H1 (cell line): ENCODE measurements around the gene NARS2. TPM values are rescaled to one million over a fixed set of nuclear protein-coding genes. Genes with fewer than 3 reads are reported as not detected.

Source experiments
- CTCF ChIA-PET: fragments of 300-600 bp; sonication (Branson Sonifier 250); formaldehyde crosslinking; loops from one replicate; lab custom pipeline; 2021; ENCODE audit not compliant: partially characterized antibody; lab: Charles Lee
- POLR2A ChIA-PET: fragments of 300-600 bp; sonication (Branson Sonifier 250); formaldehyde crosslinking; loops from one replicate; lab custom pipeline; 2021; ENCODE audit warnings: inconsistent platforms; ENCODE audit not compliant: partially characterized antibody; lab: Charles Lee
- DNase-seq, 2 experiments: peaks; one replicate each; pipeline versions ENCODE4 v3.0.0 to v3.0.0-alpha.2; 2010 to 2022; ENCODE audit warnings: low spot score in 2 of 2, low read depth in 1 of 2, mixed read lengths in 1 of 2
- FAIRE-seq: peaks from 2 replicates; lab custom pipeline; 2011; peaks lifted over from hg19 to GRCh38; lab: Jason Lieb, UNC
- H2AFZ ChIP-seq: 2 replicates; pipeline ENCODE4 v1.8.1; 2012; ENCODE audit warnings: low read length, inconsistent platforms
- H2AK5ac ChIP-seq: 2 replicates; pipeline ENCODE4 v1.6.1; 2013; ENCODE audit warnings: low read depth, low read length
- H2BK120ac ChIP-seq: replicated peaks from 2 replicates; pipeline ENCODE3; 2013; ENCODE audit warnings: low read depth, low read length, inconsistent platforms
- H2BK12ac ChIP-seq: 2 replicates; pipeline ENCODE4 v1.6.1; 2013; ENCODE audit warnings: low read depth, low read length
- H2BK15ac ChIP-seq: 2 replicates; pipeline ENCODE4 v1.6.1; 2013; ENCODE audit warnings: low read length
- H2BK20ac ChIP-seq: 2 replicates; pipeline ENCODE4 v1.6.1; 2013; ENCODE audit warnings: low read length
- H2BK5ac ChIP-seq: 2 replicates; pipeline ENCODE4 v1.6.1; 2013; ENCODE audit warnings: low read depth, low read length
- H3K14ac ChIP-seq: 2 replicates; pipeline ENCODE4 v1.6.1; 2013; ENCODE audit warnings: inconsistent platforms; ENCODE audit not compliant: insufficient read length
- H3K18ac ChIP-seq: 2 replicates; pipeline ENCODE4 v1.6.1; 2013; ENCODE audit warnings: low read length; ENCODE audit errors: extremely low read depth
- H3K23ac ChIP-seq: 2 replicates; pipeline ENCODE4 v1.6.1; 2013; ENCODE audit warnings: inconsistent platforms; ENCODE audit not compliant: insufficient read length
- H3K23me2 ChIP-seq: 2 replicates; pipeline ENCODE4 v1.6.1; 2013; ENCODE audit warnings: low read depth, low read length
- H3K27ac ChIP-seq: 2 replicates; pipeline ENCODE4 v1.6.1; 2011; ENCODE audit warnings: low read depth, low read length, inconsistent platforms
- H3K27me3 ChIP-seq, 4 experiments: replicated peaks in 1 of 4; 1 replicate in 1 of 4; 2 replicates in 3 of 4; pipeline versions ENCODE4 v1.6.1 to v1.8.1; 2011 to 2013; ENCODE audit warnings: low read length in 3 of 4, mild to moderate bottlenecking in 3 of 4, inconsistent platforms in 2 of 4, mixed read lengths in 2 of 4, moderate library complexity in 1 of 4; ENCODE audit not compliant: control insufficient read depth in 3 of 4, insufficient read depth in 3 of 4; ENCODE audit errors: extremely low read depth in 1 of 4
- H3K36me3 ChIP-seq, 4 experiments: 2 replicates each; pipeline versions ENCODE4 v1.6.1 to v1.8.1; 2011 to 2013; ENCODE audit warnings: mild to moderate bottlenecking in 4 of 4, low read length in 3 of 4, moderate library complexity in 2 of 4, control low read depth in 1 of 4, inconsistent platforms in 1 of 4; ENCODE audit not compliant: insufficient read depth in 4 of 4, control insufficient read depth in 2 of 4
- H3K4ac ChIP-seq: replicated peaks from 2 replicates; pipeline ENCODE3; 2013; ENCODE audit warnings: low read length, low read depth, mixed read lengths, inconsistent platforms; ENCODE audit not compliant: insufficient read length
- H3K4me1 ChIP-seq, 4 experiments: replicated peaks in 1 of 4; 1 replicate in 1 of 4; 2 replicates in 3 of 4; pipeline versions ENCODE4 v1.6.1 to v1.8.1; 2011 to 2013; ENCODE audit warnings: low read length in 3 of 4, inconsistent platforms in 2 of 4, mixed read lengths in 1 of 4; ENCODE audit not compliant: insufficient read depth in 4 of 4, control insufficient read depth in 3 of 4
- H3K4me2 ChIP-seq, 2 experiments: 2 replicates each; pipeline versions ENCODE4 v1.6.1 to v1.8.1; 2011 to 2013; ENCODE audit warnings: low read depth in 2 of 2, low read length in 2 of 2, control low read depth in 1 of 2, inconsistent platforms in 1 of 2, mild to moderate bottlenecking in 1 of 2; ENCODE audit not compliant: insufficient read depth in 1 of 2
- H3K4me3 ChIP-seq, 4 experiments: fragments of 200-600, 300-600 bp in 1 of 4; sonication (generic), shearing (Covaris generic), sonication (Bioruptor Twin) in 1 of 4; 2 replicates each; pipeline versions ENCODE4 v1.5.1 to v1.8.1; 2011 to 2016; ENCODE audit warnings: low read length in 4 of 4, low read depth in 3 of 4, control low read depth in 2 of 4, inconsistent platforms in 2 of 4, mild to moderate bottlenecking in 2 of 4, mixed read lengths in 1 of 4, moderate library complexity in 1 of 4; ENCODE audit not compliant: insufficient read depth in 2 of 4; ENCODE audit errors: extremely low read depth in 1 of 4
- H3K56ac ChIP-seq: replicated peaks from 2 replicates; pipeline ENCODE3; 2013; ENCODE audit warnings: low read depth, mild to moderate bottlenecking, mixed read lengths, low read length, inconsistent platforms; ENCODE audit not compliant: insufficient read length
- H3K79me1 ChIP-seq: 2 replicates; pipeline ENCODE4 v1.6.1; 2013; ENCODE audit warnings: low read depth, low read length, control low read depth
- H3K79me2 ChIP-seq, 2 experiments: 2 replicates each; pipeline versions ENCODE4 v1.6.1 to v1.8.1; 2012 to 2013; ENCODE audit warnings: low read length in 2 of 2, mild to moderate bottlenecking in 2 of 2, inconsistent platforms in 1 of 2; ENCODE audit not compliant: insufficient read depth in 2 of 2, control insufficient read depth in 1 of 2
- H3K9ac ChIP-seq, 4 experiments: replicated peaks in 1 of 4; 1 replicate in 1 of 4; 2 replicates in 3 of 4; pipeline versions ENCODE4 v1.6.1 to v1.8.1; 2011 to 2013; ENCODE audit warnings: low read depth in 3 of 4, low read length in 3 of 4, control low read depth in 2 of 4, mild to moderate bottlenecking in 2 of 4, moderate library complexity in 2 of 4, inconsistent platforms in 1 of 4; ENCODE audit errors: extremely low read depth in 1 of 4
- H3K9me3 ChIP-seq, 2 experiments: 2 replicates each; pipeline versions ENCODE4 v1.6.1 to v1.8.1; 2012 to 2013; ENCODE audit warnings: mild to moderate bottlenecking in 2 of 2, moderate library complexity in 2 of 2, control low read depth in 1 of 2, inconsistent platforms in 1 of 2, low read depth in 1 of 2, low read length in 1 of 2, mixed read lengths in 1 of 2; ENCODE audit not compliant: insufficient read depth in 2 of 2
- H4K20me1 ChIP-seq, 2 experiments: replicated peaks in 1 of 2; 2 replicates each; pipeline versions ENCODE3 to v1.8.1; 2011 to 2013; ENCODE audit warnings: inconsistent platforms in 2 of 2, low read length in 2 of 2, mild to moderate bottlenecking in 1 of 2; ENCODE audit not compliant: insufficient read depth in 2 of 2, control insufficient read depth in 1 of 2
- H4K5ac ChIP-seq: 2 replicates; pipeline ENCODE4 v1.6.1; 2013; ENCODE audit warnings: low read length, low read depth, mixed read lengths, inconsistent platforms; ENCODE audit not compliant: insufficient read length
- H4K8ac ChIP-seq: 2 replicates; pipeline ENCODE4 v1.8.0; 2013; ENCODE audit warnings: mild to moderate bottlenecking, moderate library complexity, low read length, inconsistent platforms; ENCODE audit not compliant: insufficient read depth; ENCODE audit errors: extremely low read depth
- H4K91ac ChIP-seq: replicated peaks from 2 replicates; pipeline ENCODE3; 2013; ENCODE audit warnings: low read length, mixed read lengths, inconsistent platforms; ENCODE audit not compliant: insufficient read length
- MAFK ChIP-seq: IDR thresholded peaks from 2 replicates; pipeline ENCODE4 v1.6.1; 2012; ENCODE audit warnings: low read depth, mild to moderate bottlenecking, improper control_type of control experiment, low read length
- TAF7 ChIP-seq: optimal IDR thresholded peaks from 2 replicates; pipeline ENCODE3; 2011; ENCODE audit warnings: low read depth, mild to moderate bottlenecking, inconsistent platforms, low read length, moderate library complexity, borderline replicate concordance
- polyA plus RNA-seq, 7 experiments: library from polyadenylated mRNA; depleted of rRNA in 3 of 7; stranded (reverse) in 5 of 7; unstranded in 2 of 7; fragments of >200 nt in 5 of 7; fragments of 200-250 nt in 2 of 7; gene quantifications; 1 replicate in 5 of 7; 2 replicates in 1 of 7; 4 replicates in 1 of 7; pipeline versions ENCODE4 v1.2.1 to v1.2.3, GENCODE V29; 2011 to 2013; ENCODE audit warnings: missing spikeins in 2 of 7, mixed read lengths in 2 of 7
- total RNA-seq: library from RNA; stranded (reverse); fragmentation: NEBNext Ultra II Directional; extraction: Animal tissue kit (Norgen Biotek cat#: 25700); gene quantifications from 2 replicates; pipeline ENCODE4 v1.2.1, GENCODE V29; 2021

The NARS2 gene
- total and polyA plus RNA-seq, 2 of the 8 experiments (the other 6 are each of a cell fraction or from before 2014, with no cell fraction given) = 26.2 to 51.6 TPM

- Histone ChIP-seq H3K4me2 (no peak overlapping the region), H4K91ac (no peak overlapping the region), H3K27me3 (no peaks in the 10 kb centered on the region), H3K4me3 (no peak overlapping the region), H3K23ac (no peak overlapping the region), H3K79me2 (peaks cover 0 to 7% of the 10 kb centered on the region in 2 experiments; a peak in 1 of 4 replicates), H3K4ac (no peak overlapping the region), H3K9ac (no peak overlapping the region), H2BK12ac (no peak overlapping the region), H2BK5ac (no peak overlapping the region), H2AK5ac (no peak overlapping the region), H3K9me3 (no peaks in the 10 kb centered on the region), H3K4me1 (no peaks in the 10 kb centered on the region), H3K18ac (no peak overlapping the region), H3K27ac (no peak overlapping the region), H3K14ac (no peak overlapping the region), H4K8ac (no peak overlapping the region), H3K56ac (no peak overlapping the region), H3K79me1 (no peaks in the 10 kb centered on the region), H4K20me1 (no peaks in the 10 kb centered on the region), H2BK120ac (no peak overlapping the region), H3K23me2 (no peaks in the 10 kb centered on the region), H4K5ac (no peak overlapping the region), H3K36me3 (no peaks in the 10 kb centered on the region; a peak in 1 of 8 replicates), H2BK15ac (no peak overlapping the region), H2AFZ (no peak overlapping the region), H2BK20ac (no peak overlapping the region)
- no peak for TF ChIP-seq TAF7
- no peak for TF ChIP-seq MAFK
- no peak for FAIRE-seq
- ChIA-PET CTCF (interaction anchor here (0.7 to 1.2 kb wide), 2 partner anchors 36 to 67 kb away, joined by 3 to 5 read pairs; no protein-coding TSS in a partner anchor), POLR2A (interaction anchor here (0.9 kb wide), 1 partner anchor 80 kb away, joined by 3 read pairs; the partner anchor contains the start of gene GAB2)
- no peak for DNase-seq
Observed at GRCh38 chr11:78497293-78497692, 77.4 kb downstream of the NARS2 start.
